ENCODE data around the gene AATF. TPM values are rescaled to one million over a fixed set of nuclear protein-coding genes. Genes with fewer than 3 reads are reported as not detected.

The AATF gene
- polyA plus RNA-seq, 2 of the 4 experiments (the other 2 are of a cell fraction): 51.9 to 120 TPM

- ATAC-seq: peak; percentile 82 to 90
- peaks cover 4% of the 10 kb centered on the region; the same call in 2 of the 3 replicates for H3K4me1 ChIP-seq
- ChIA-PET CTCF (interaction anchor here (0.5 to 10.4 kb wide), 138 partner anchors 10 to 1516 kb away, joined by 3 to 263 read pairs (median 4); partner anchors contain the start of genes AATF and MRM1), POLR2A (interaction anchor here (1.2 kb wide), 1 partner anchor 99 kb away, joined by 3 read pairs; the partner anchor contains the start of gene AATF)
- FAIRE-seq: no peak
- H3K27ac ChIP-seq: no peak overlapping the region
- no peak overlapping the region for H3K4me2 ChIP-seq
- H3K4me3 ChIP-seq: no peak overlapping the region
- WGBS (ENCODE audit: missing lambda C conversion rate): 8% methylated on average over 9 of the region's 9 CpGs
- no peaks in the 10 kb centered on the region for H3K9me3 ChIP-seq
- DNase-seq (ENCODE audit: low read depth in 1 of 2, low spot score in 1 of 2): peak; percentile 80 to 87
- TF ChIP-seq BHLHE40 (IDR thresholded peaks at IDR 0.05; ENCODE audit: low read depth, low read length) (no peak), POLR2AphosphoS2 (conservative IDR thresholded peaks at IDR 0.05; ENCODE audit: low read length) (no peak), CTCF (IDR thresholded peaks at IDR 0.05) (peak; percentile 98), MAX (IDR thresholded peaks at IDR 0.05) (peak; percentile 39; the same call in 1 of the 2 replicates), RCOR1 (IDR thresholded peaks at IDR 0.05; ENCODE audit: low read depth, low read length) (no peak), CHD2 (IDR thresholded peaks at IDR 0.05; ENCODE audit: low read length, partially characterized antibody) (peak; percentile 17), BCL3 (IDR thresholded peaks at IDR 0.05) (no peak), PBX3 (IDR thresholded peaks at IDR 0.05) (no peak), HEYL (CRISPR knock-in tag; IDR thresholded peaks at IDR 0.05) (no peak), FOXS1 (CRISPR knock-in tag; IDR thresholded peaks at IDR 0.05) (no peak), SMC3 (IDR thresholded peaks at IDR 0.05) (peak; percentile 95), KDM5A (IDR thresholded peaks at IDR 0.05) (no peak), HDAC2 (IDR thresholded peaks at IDR 0.05) (no peak), RAD21 (conservative IDR thresholded peaks at IDR 0.05 in 1 of 2, IDR thresholded peaks at IDR 0.05 in 1 of 2) (peak; percentile 96 to 97), JUN (IDR thresholded peaks at IDR 0.05) (no peak), KDM1A (IDR thresholded peaks at IDR 0.05; ENCODE audit: low read depth) (no peak), FOSB (CRISPR knock-in tag; IDR thresholded peaks at IDR 0.05) (no peak), ZNF302 (CRISPR knock-in tag; IDR thresholded peaks at IDR 0.05) (no peak), NR3C1 (IDR thresholded peaks at IDR 0.05) (no peak), HOXA7 (CRISPR knock-in tag; IDR thresholded peaks at IDR 0.05) (no peak), JUNB (IDR thresholded peaks at IDR 0.05) (no peak), ZC3H11A (IDR thresholded peaks at IDR 0.05) (no peak), EP300 (IDR thresholded peaks at IDR 0.05) (no peak), CHD4 (IDR thresholded peaks at IDR 0.05; ENCODE audit: borderline replicate concordance) (no peak), GATA3 (IDR thresholded peaks at IDR 0.05; ENCODE audit: borderline replicate concordance) (no peak), CBX2 (IDR thresholded peaks at IDR 0.05; ENCODE audit: borderline replicate concordance, low read depth) (no peak), TP53 (CRISPR knock-in tag; IDR thresholded peaks at IDR 0.05) (no peak)
- TF ChIP-seq, protein P1, sequence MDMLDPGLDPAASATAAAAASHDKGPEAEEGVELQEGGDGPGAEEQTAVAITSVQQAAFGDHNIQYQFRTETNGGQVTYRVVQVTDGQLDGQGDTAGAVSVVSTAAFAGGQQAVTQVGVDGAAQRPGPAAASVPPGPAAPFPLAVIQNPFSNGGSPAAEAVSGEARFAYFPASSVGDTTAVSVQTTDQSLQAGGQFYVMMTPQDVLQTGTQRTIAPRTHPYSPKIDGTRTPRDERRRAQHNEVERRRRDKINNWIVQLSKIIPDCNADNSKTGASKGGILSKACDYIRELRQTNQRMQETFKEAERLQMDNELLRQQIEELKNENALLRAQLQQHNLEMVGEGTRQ (IDR thresholded peaks at IDR 0.05): no peak
- TF ChIP-seq, protein P2, sequence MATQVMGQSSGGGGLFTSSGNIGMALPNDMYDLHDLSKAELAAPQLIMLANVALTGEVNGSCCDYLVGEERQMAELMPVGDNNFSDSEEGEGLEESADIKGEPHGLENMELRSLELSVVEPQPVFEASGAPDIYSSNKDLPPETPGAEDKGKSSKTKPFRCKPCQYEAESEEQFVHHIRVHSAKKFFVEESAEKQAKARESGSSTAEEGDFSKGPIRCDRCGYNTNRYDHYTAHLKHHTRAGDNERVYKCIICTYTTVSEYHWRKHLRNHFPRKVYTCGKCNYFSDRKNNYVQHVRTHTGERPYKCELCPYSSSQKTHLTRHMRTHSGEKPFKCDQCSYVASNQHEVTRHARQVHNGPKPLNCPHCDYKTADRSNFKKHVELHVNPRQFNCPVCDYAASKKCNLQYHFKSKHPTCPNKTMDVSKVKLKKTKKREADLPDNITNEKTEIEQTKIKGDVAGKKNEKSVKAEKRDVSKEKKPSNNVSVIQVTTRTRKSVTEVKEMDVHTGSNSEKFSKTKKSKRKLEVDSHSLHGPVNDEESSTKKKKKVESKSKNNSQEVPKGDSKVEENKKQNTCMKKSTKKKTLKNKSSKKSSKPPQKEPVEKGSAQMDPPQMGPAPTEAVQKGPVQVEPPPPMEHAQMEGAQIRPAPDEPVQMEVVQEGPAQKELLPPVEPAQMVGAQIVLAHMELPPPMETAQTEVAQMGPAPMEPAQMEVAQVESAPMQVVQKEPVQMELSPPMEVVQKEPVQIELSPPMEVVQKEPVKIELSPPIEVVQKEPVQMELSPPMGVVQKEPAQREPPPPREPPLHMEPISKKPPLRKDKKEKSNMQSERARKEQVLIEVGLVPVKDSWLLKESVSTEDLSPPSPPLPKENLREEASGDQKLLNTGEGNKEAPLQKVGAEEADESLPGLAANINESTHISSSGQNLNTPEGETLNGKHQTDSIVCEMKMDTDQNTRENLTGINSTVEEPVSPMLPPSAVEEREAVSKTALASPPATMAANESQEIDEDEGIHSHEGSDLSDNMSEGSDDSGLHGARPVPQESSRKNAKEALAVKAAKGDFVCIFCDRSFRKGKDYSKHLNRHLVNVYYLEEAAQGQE (IDR thresholded peaks at IDR 0.05): no peak
- TF ChIP-seq, protein P3, sequence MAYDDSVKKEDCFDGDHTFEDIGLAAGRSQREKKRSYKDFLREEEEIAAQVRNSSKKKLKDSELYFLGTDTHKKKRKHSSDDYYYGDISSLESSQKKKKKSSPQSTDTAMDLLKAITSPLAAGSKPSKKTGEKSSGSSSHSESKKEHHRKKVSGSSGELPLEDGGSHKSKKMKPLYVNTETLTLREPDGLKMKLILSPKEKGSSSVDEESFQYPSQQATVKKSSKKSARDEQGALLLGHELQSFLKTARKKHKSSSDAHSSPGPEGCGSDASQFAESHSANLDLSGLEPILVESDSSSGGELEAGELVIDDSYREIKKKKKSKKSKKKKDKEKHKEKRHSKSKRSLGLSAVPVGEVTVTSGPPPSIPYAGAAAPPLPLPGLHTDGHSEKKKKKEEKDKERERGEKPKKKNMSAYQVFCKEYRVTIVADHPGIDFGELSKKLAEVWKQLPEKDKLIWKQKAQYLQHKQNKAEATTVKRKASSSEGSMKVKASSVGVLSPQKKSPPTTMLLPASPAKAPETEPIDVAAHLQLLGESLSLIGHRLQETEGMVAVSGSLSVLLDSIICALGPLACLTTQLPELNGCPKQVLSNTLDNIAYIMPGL (CRISPR knock-in tag; IDR thresholded peaks at IDR 0.05; ENCODE audit: borderline replicate concordance): no peak
- TF ChIP-seq, protein P4, sequence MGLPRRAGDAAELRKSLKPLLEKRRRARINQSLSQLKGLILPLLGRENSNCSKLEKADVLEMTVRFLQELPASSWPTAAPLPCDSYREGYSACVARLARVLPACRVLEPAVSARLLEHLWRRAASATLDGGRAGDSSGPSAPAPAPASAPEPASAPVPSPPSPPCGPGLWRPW (IDR thresholded peaks at IDR 0.05): no peak
Observed at GRCh38 chr17:37047631-37048104, 98.9 kb downstream of the AATF start.
